HG02840 (cell line): ENCODE data around the gene DDN.

ENCODE experiments used
- ATAC-seq: cut with Tn5 transposase; IDR thresholded peaks from one replicate; pipeline ENCODE4 v1.9.1; 2021; ENCODE audit warnings: mild to moderate bottlenecking, moderate library complexity, moderate number of reproducible peaks; ENCODE audit not compliant: unreplicated experiment, low FRiP score

The DDN gene

DNA sequence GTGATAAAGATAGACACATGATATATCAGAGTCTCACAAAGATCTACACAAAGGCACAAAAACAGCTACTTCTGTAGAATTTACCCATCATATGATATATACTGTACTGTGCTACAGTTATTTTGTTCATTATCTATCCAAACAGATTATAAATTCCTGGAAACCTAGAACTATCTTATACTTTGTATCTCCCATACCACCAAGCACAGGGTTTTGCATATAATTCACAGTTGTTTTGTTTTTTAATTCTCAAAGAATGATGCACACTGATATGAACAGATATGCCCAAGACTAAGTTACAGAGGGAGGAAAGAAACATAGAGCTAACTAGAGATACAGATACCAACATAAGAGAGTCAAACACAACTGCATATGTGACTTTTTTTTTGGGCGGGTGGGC, 16.0 kb upstream of the DDN start:
- ATAC-seq: no peak

DNA sequence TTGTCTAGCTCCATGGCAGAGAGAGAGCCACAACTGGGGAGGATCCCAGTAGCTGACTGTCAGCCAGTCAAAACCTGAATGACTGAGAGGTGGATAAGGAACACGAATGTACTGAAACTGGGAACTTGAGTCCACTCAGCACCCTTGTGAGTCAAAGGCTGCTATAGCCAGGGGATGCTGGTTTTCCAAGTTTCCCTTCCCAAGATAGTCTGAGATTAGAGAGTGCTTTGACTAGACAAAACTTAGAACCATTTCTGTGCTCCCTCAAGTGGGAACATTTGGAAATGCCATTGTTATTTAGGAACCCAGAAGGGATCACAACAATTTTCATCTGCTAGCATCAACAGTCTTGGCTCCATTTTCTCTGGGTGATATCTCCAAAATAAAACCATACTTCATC, 15.4 kb upstream of the DDN start:
- no peak for ATAC-seq

DNA sequence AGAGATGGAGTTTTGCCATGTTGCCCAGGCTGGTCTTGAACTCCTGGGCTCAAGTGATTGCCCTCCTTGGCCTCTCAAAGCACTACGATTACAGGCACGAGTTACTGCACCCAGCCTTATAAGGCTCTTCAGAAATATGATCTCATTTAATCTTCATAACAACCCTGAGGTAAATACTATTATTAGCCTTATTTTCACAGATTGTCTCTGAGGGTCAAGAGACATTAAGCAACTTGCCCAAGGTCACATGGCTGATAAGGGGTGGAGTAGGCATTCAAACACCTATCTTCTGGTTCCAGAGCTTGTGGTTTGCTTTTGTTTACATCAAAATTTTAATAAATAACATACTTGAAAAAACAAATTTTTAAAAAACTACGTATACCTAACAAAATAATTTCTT, 14.3 kb upstream of the DDN start:
- no peak for ATAC-seq

DNA sequence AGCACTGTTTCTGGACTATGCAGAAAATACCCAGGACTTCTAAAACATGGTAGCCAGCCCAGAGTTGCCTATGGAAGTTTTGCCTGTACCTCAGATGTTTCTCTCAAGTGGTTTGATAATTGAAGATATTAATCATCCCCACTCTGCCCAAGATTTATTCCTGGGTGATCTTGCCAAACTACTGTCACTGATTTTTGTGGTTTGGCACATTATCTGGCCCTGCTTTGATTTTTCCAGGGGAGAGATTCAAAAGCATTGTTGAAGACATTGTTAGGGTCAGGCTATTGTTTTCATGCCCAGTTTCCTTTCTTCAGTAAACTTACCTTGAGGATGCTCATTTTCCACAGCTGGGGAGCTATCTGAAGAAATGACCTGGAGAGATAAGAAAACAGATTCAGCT, 13.6 kb upstream of the DDN start:
- ATAC-seq: no peak

DNA sequence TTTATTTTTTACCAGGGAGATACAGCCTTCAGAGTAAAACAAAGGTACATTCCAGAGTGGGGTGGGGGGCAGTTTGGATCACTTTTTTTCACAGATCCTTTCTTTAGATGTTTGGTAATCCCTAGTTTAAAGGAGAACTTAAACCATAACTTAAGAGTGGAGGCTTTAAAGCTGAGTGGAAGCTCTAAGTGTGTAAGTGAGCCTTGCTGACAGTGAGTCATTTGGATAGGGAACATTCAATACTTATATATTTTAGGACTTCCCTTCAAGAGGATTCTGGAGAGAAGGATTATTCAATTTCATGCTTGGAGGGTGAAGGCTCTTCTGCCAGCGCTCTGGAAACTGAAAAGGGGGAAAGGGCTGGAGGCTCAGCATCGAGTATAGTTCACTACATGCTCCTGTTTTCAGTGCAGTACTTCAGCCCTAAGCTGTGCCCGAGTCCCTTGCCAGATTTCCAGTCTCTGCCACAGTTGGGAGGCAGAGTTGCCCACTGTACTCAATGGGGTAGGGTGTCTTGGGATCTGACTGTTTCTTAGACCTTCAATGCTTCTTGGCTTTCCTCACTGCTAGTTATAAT, 11.0 kb upstream of the DDN start:
- no peak for ATAC-seq

DNA sequence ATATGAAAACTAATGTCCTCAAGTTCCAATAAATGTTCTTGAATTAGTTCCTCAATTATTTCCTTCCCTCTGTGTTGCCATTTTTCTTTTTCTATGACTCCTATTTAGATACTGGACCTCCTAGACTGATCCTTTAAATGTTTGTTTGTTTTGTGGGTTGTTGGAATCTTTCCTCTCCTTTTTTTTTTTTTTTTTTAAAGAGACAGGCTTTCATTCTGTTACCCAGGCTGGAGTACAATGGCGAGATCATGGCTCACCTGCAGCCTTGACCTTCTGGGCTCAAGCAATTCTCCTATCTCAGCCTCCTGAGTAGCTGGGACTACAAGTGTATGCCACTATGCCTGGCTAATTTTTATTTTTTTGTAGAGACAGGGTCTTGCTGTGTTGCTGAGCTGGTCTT, 9.8 kb upstream of the DDN start:
- ATAC-seq: no peak

DNA sequence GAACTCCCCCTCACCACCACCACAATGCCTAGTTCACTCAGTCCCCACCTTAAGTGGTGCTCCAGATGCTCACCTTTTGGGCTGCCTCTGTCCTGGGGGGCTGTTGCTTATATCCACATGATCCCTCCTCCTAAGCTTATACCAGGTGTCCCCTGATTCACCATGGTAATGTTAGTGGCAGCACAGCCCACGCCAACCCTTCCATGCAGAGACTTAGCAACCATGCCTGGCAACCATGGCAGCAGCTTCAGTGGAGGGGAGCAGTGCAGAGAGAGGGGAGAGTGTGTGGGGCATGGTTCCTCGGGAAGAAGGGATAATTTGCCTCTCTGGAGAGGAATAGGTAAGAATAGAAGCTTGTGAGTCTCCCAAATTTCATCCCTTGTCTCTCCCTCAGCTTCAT, 1.2 kb upstream of the DDN start:
- no peak for ATAC-seq

DNA sequence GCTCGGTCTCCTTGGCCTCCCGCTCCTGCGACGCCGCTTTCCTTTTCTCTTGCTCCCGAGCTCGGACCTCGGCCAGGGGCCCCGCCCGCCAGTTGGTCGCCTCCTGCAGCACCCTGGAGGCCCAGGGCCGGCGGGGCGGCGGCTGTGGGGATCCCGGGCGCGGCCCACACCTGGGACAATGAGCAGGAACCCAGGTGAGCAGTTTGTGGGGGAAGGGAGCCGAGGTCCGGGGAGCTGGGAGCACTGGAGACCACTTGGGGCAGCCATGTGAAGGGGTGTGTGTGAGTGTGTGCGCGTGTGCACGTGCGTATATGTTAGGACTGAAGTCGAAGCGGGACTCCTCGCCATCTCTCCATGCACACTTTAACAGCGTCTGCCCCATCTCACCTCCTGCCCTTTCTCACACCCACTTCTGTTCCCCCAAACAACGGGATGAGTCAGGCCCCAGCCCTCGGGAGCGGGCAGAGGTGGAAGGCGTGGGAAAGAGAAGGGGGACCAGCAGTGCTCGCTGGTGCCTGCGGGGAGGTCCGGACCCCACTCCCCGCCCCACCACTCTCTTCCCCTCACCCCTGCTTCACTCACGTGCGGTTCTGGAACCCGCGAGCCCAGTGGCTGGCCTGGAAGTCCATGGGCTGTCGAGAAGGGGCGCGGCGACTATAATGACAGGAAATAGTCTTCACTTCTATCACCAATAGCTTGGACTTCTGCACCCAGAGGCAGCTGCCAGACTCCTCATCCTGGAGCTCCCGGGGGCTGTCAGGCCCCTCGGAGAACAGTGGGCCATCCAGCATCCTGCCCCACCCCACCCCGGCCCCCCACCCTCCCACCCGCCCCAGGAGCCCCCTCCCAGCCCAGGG, 450 bp downstream of the DDN start:
- peak; percentile 18 for ATAC-seq

DNA sequence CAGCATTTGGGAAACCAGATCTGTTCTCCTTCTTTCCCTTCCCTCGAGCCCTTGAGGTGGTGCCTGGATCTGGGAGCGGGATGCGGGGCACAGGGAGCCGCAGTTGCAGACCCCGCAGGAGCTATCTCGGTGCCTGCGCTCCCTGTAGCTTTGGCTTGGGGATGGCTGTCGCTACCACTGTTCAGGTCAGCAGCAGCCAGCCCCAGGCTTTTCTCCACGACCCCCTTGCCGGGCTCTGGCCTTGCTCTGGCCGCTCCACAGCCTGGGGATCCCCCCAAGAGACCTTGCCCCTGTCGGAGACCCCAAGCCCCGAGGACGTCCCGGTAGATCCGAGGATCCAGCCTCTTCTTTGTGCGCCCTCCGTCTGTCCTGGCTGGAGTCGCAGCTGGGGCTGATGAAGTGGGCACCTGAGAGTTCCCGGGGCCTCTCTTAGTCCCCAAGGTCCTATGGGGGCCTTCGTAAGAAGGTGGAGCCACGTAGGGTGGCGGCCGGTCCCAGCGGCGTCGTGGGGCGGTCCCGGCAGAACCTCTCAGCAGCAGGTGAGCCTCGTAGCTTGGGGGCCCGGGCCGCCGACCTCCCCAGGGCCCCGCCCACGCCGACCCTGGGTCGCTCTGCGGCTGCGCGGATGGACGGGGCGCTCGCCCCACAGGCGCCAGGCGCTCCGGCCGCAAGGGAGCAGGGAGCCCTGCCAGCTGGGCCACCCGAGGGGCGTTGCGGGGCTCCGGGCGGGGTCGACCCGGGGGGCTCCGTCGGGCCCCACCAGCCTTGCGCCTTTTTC, 1.3 kb downstream of the DDN start:
- peak; percentile 49 for ATAC-seq

DNA sequence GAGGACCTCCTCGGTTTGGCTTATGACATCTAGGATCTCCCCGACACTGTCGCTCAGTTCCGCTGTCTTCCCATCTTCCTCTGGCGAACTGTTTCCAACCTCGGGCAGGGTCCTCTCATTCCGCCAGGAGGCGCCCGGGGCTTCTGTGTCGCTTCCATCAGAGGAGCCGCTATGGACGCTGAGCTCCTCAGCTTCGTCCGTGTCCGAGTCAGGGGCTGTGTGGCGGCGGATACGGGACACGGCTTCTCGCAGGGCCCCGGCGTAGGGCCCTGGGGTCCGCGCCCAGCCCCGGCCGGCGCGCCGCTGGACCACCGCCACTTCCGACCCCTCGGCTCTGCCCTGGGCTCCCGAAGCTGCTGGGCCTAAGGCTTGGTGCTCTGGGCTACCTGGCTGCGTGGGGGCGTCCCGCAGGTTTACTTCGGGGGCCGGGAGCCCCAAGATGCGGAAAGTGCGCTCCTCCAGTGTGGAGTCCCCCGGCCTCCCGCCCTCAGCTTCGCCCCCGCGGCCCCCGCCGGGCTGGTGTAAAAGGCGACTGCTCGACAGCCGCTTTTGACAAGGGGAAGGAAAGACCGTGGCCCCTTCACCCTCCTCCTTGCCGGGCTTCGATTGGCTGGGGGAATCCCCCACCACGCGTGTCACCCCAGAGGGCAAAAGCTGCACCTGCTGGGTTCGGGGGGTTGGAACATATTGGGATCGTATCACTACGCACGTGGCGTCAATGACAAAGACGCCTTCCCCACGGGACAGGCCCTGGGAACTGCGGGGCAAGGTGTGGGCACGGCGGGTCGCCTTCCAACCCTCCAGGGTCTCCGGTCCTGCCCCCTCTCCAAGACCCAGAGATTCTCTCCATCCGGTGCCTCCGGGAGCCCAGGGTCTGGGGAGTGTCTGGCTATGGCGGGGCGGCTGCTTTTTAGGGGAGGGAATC, 2.1 kb downstream of the DDN start:
- ATAC-seq: no peak

DNA sequence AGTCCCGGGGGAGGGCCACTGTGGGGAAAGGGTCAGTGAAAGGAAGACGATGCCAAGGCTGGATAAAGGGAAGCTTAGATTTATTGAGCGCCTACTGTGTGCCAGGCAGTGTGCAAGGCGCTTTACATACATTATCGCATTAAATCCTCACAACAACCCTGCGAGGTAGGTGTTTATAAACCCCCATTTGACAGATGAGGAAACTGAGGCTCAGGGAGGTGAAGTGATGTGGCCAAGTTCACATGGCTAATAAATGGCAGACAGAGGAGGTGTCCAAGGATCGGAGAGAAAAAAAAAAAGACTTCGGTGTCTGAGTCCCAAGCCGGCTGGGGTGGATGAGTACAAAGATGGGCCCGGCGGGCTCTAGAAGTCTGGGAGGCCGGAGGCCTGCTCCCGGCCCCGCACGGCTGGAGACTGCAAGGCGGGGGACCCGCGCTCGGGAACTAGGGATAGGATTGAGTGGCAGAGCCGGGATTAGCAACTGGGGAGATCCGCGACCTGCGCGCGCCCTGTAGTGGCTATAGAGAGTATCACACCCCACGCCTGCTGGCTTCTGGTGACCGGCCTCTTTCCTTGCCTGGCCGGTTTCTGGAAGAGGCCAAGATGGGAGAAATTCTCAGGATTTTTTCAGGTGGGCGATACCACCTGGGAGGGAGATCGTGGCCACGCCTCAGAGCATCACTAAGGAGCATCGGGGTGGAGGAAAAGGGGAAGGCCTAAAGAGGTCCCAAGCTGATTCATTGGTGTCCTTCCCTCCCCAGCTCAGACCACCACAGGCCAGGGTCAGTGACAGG, 3.9 kb downstream of the DDN start:
- ATAC-seq: no peak

DNA sequence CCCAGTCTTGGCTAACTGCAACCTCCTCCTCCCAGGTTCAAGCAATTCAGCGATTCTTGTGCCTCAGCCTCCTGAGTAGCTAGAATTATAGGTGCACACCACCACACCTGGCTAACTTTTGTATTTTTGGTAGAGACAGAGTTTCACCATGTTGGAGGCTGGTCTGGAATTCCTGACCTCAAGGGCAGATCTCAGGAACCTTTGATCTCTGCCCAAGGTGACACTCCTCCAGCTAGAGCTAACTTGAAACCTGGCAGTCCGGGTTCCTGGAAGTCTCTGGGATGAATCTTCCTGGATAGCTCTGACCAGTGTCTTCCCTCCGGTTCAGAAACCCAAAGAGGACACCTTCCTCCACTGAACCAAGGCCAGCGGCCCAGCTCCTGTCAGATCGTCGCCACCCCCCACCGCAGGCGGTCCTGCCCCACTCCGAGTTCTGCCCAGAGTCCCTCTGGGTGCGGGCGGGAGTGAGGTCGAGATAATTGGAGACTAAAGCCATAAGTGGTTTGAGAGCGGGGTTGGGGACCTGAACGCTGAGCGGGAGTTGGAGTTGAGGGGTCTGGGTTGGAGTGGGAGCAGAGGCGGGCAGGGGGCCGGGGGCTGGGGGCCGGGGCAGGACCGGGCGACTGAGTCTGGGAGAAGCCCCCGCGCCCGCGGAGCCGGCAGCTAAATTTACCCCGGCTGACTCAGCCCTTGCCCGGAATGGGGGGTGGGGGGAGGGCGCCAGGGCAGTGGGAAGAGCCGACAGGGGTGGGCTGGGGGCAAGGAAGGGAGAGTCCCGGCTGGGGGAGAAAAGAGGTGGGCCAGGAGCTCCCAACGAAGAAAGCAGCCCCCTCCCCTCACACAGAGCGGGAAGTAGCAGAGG, 4.7 kb downstream of the DDN start:
- ATAC-seq: no peak

DNA sequence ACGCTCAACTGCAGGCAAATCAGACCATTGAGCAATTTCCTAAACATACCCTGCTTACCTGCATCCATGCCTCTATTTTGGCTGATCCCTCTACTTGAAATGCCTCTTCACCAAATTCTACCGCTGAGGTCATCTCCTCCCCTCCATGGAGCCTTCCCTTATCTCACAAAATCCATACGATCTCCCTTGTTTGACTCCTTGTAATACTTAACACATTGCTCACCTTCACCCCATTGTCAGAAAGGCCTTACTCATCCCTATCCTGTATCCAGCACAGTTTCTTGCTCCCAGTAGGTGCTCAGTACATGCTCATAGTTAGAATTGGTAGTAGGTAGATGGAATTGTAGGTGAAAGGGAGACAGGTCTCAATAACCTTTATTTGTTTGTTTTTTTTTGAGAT, 5.4 kb downstream of the DDN start:
- ATAC-seq: no peak

DNA sequence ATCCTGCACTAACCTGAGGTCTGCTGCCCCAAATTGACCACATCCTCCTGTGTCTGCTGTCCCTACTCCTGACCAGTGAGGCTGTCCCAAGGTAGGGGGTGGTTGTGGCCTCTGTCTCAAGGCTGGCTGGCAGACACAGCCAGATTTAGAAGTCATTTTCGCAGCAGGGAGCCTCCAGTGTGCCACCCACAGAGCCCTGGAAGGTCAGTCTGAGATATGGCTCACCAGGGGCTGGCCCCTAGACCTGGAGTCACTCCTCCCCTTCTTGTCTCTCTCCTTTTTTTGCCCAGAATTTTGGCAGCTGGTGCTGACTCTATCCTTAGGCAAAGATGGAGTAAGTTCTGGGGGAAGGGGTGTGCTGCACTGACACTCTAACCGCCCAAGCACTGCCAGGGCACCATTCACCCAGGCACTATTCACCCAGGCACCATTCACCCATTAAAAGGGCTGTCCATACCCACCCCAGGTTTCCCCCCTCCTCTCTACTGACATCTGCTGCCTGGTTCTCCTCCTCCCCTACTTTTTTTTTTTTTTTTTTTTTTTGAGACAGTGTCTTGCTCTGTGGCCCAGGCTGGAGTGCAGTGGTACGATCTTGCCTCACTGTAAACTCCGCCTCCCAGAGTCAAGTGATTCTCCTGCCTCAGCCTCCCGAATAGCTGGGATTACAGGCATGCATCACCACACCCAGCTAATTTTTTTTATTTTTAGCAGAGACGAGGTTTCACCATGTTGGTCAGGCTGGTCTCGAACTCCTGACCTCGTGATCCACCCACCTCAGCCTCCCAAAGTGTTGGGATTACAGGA, 7.7 kb downstream of the DDN start:
- ATAC-seq: no peak

DNA sequence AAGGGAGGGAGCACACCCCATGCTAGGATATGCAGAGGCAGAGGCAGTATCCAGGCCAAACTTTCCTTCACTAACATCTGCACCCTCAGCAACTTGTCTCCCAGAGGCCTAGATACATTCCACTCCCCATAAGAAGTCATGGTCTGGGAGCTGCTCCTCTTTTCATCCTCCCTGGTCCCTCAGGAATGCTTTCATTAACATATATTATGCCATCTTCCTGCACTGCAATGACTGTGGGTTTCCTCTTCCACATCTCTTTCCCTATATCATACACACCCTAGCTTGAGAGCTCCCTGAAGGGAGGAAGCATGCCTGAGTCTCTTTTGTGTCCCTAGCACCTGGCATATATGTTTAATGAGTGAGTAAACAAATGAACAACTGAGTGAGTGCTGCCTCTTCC, 8.6 kb downstream of the DDN start:
- no peak for ATAC-seq

DNA sequence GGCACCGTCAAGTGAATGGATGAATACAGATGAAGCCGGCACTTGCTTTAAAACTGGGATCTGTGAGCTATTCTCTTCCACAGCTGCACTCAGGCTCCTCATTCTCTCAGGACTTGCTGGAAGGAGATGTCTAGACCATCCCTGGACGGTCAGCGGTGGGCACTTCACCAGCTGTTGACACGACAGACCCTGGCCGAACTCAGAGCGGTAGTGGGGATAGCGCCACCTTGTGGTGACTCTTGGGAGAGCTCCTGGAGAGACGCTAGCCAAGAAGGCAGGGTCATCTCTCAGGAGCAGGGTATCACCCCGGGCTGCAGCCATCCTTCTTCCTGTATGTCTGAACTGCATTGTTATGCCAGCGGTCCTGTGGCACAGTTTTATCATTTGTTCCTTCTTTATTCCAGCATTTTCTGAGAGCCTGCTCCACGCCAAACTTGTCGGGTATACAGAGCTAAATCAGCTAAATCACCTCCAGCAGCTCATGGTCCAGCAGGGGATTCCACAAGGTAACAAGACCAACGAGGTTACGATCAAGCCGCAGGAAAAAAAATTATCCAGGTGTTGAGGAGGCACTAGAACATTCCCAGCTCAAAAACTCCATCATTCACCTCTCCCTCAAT, 11.0 kb downstream of the DDN start:
- no peak for ATAC-seq

DNA sequence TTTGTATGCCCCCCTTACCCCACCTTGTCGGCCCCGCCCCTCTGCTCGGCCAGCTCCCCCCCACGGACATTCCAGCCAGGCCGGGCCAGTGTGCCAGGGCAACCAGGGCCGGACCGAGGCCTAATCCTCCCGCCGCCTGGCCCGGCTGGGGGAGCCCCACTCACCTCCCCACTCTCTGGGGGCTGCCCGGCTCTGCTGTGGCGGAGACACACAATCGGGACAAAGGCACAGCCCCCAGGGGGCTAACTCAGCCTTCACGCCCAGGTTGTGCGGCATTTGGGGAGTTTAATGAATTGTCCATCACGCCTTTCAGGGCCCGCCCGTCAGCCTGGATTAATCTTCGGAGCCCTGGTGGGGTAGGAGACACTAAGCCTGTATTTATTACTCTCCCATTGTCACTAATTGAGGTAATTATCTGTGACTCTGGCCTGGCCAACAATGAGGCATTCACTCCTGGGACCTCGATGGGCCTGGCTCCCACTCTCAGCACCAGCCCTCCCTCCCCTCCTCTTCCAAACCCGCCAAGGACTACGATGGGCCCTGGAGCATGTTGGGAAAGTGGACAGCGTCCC, 12.4 kb downstream of the DDN start:
- no peak for ATAC-seq
